ENCODE data around the gene MSLN. TPM values are rescaled to one million over a fixed set of nuclear protein-coding genes. Genes with fewer than 3 reads are reported as not detected.
A peak's percentile ranks its signal among the peaks of the same experiment; 100 is the strongest.

MSLN gene
- total and polyA plus RNA-seq, 2 experiments from 2014 or later: 0.10 TPM; not detected in 1

GRCh38 chr16:732332-732731, 28.2 kb upstream of the MSLN start:
- Mint-ChIP-seq H3K9me3 (no peaks in the 10 kb centered on the region), H3K4me3 (no peak overlapping the region), H3K36me3 (ENCODE audit: low read depth) (peaks cover 22% of the 10 kb centered on the region), H3K4me1 (peaks cover under 1% of the 10 kb centered on the region), H3K27me3 (ENCODE audit: insufficient read depth, low read depth, poor library complexity) (peaks cover 12% of the 10 kb centered on the region), H3K27ac (no peak overlapping the region)
- Histone ChIP-seq H3K36me3 (ENCODE audit: insufficient read depth) (no peaks in the 10 kb centered on the region; the same call in 1 of the 2 replicates), H2AFZ (no peak overlapping the region), H3K27ac (ENCODE audit: low read depth) (no peak overlapping the region), H3K27me3 (ENCODE audit: insufficient read depth) (peaks cover 4% of the 10 kb centered on the region; the same call in 1 of the 2 replicates), H4K20me1 (replicated peaks; ENCODE audit: insufficient read depth) (no peaks in the 10 kb centered on the region), H3K4me2 (no peak overlapping the region), H3K4me3 (no peak overlapping the region), H3K4me1 (ENCODE audit: insufficient read depth) (no peaks in the 10 kb centered on the region), H3F3A (replicated peaks; ENCODE audit: low read depth) (peaks cover 2% of the 10 kb centered on the region; the same call in 1 of the 2 replicates), H3K9me2 (ENCODE audit: insufficient read depth) (no peaks in the 10 kb centered on the region), H3K79me2 (replicated peaks; ENCODE audit: insufficient read depth) (no peaks in the 10 kb centered on the region)
- no peak for TF ChIP-seq ZNF331 (CRISPR knock-in tag; IDR thresholded peaks at IDR 0.05; ENCODE audit: low read depth)
- no peak for TF ChIP-seq ETS1 (IDR thresholded peaks at IDR 0.05)
- TF ChIP-seq NANOG (IDR thresholded peaks at IDR 0.05; ENCODE audit: borderline replicate concordance): no peak
- TF ChIP-seq CREB1 (CRISPR knock-in tag; IDR thresholded peaks at IDR 0.05; ENCODE audit: low read depth): no peak
- no peak for TF ChIP-seq POLR2AphosphoS5 (IDR thresholded peaks at IDR 0.05; ENCODE audit: low read depth)
- TF ChIP-seq, protein P1, sequence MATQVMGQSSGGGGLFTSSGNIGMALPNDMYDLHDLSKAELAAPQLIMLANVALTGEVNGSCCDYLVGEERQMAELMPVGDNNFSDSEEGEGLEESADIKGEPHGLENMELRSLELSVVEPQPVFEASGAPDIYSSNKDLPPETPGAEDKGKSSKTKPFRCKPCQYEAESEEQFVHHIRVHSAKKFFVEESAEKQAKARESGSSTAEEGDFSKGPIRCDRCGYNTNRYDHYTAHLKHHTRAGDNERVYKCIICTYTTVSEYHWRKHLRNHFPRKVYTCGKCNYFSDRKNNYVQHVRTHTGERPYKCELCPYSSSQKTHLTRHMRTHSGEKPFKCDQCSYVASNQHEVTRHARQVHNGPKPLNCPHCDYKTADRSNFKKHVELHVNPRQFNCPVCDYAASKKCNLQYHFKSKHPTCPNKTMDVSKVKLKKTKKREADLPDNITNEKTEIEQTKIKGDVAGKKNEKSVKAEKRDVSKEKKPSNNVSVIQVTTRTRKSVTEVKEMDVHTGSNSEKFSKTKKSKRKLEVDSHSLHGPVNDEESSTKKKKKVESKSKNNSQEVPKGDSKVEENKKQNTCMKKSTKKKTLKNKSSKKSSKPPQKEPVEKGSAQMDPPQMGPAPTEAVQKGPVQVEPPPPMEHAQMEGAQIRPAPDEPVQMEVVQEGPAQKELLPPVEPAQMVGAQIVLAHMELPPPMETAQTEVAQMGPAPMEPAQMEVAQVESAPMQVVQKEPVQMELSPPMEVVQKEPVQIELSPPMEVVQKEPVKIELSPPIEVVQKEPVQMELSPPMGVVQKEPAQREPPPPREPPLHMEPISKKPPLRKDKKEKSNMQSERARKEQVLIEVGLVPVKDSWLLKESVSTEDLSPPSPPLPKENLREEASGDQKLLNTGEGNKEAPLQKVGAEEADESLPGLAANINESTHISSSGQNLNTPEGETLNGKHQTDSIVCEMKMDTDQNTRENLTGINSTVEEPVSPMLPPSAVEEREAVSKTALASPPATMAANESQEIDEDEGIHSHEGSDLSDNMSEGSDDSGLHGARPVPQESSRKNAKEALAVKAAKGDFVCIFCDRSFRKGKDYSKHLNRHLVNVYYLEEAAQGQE (IDR thresholded peaks at IDR 0.05; ENCODE audit: unreplicated experiment): no peak
- no peak for ATAC-seq
- no peak for DNase-seq (ENCODE audit: low spot score)

- no peak overlapping the region; the same call in 1 of the 2 replicates for H3K27ac Mint-ChIP-seq
- H3K4me3 ChIP-seq: no peak overlapping the region
- peaks cover 26% of the 10 kb centered on the region for H3K36me3 Mint-ChIP-seq (ENCODE audit: low read depth)
- peaks cover 14% of the 10 kb centered on the region for H3K27me3 Mint-ChIP-seq (ENCODE audit: insufficient read depth, low read depth, poor library complexity)
- H3K27me3 ChIP-seq (ENCODE audit: insufficient read depth): no peaks in the 10 kb centered on the region
- no peaks in the 10 kb centered on the region; the same call in 1 of the 2 replicates for H3K36me3 ChIP-seq (ENCODE audit: insufficient read depth)
- DNase-seq (ENCODE audit: low spot score) (peak; percentile 65), ATAC-seq (peak; percentile 2; the same call in 2 of the 3 replicates)
- H4K20me1 ChIP-seq (replicated peaks; ENCODE audit: insufficient read depth): no peaks in the 10 kb centered on the region
- no peak overlapping the region for H2AFZ ChIP-seq
- no peak overlapping the region; the same call in 2 of the 3 replicates for H3K4me3 Mint-ChIP-seq
- H3K79me2 ChIP-seq (replicated peaks; ENCODE audit: insufficient read depth): no peaks in the 10 kb centered on the region
- H3K4me1 ChIP-seq (ENCODE audit: insufficient read depth): no peaks in the 10 kb centered on the region
- no peak overlapping the region for H3K4me2 ChIP-seq
- no peak overlapping the region for H3K27ac ChIP-seq (ENCODE audit: low read depth)
- H3K9me3 Mint-ChIP-seq: no peaks in the 10 kb centered on the region
- TF ChIP-seq, protein P2, sequence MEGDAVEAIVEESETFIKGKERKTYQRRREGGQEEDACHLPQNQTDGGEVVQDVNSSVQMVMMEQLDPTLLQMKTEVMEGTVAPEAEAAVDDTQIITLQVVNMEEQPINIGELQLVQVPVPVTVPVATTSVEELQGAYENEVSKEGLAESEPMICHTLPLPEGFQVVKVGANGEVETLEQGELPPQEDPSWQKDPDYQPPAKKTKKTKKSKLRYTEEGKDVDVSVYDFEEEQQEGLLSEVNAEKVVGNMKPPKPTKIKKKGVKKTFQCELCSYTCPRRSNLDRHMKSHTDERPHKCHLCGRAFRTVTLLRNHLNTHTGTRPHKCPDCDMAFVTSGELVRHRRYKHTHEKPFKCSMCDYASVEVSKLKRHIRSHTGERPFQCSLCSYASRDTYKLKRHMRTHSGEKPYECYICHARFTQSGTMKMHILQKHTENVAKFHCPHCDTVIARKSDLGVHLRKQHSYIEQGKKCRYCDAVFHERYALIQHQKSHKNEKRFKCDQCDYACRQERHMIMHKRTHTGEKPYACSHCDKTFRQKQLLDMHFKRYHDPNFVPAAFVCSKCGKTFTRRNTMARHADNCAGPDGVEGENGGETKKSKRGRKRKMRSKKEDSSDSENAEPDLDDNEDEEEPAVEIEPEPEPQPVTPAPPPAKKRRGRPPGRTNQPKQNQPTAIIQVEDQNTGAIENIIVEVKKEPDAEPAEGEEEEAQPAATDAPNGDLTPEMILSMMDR (conservative IDR thresholded peaks at IDR 0.05; ENCODE audit: low read depth in 2 of 2): peak; percentile 42 to 70
- no peak for TF ChIP-seq NANOG (IDR thresholded peaks at IDR 0.05; ENCODE audit: borderline replicate concordance)
- H3K9me2 ChIP-seq (ENCODE audit: insufficient read depth): no peaks in the 10 kb centered on the region
- H3K4me1 Mint-ChIP-seq: peaks cover 6% of the 10 kb centered on the region
- H3F3A ChIP-seq (replicated peaks; ENCODE audit: low read depth): peaks cover 2% of the 10 kb centered on the region; the same call in 1 of the 2 replicates
Observed at GRCh38 chr16:732936-733335, 27.6 kb upstream of the MSLN start.
